Suprapubic skin (tissue), 4 donors: ENCODE data around the gene OLFM3. TPM values are rescaled to one million over a fixed set of nuclear protein-coding genes. Genes with fewer than 3 reads are reported as not detected.

Experiments
- DNase-seq, 2 donors: peaks; one replicate each; pipeline ENCODE4 v3.0.0-alpha.2; 2019; ENCODE audit warnings: low spot score in 2 of 2
- H3K27ac ChIP-seq: fragments of 200-600 bp; sonication (generic); one replicate; pipeline ENCODE4 v1.5.1; 2019
- H3K27me3 ChIP-seq: fragments of 200-600 bp; sonication (generic); one replicate; pipeline ENCODE4 v1.5.1; 2019
- H3K36me3 ChIP-seq: fragments of 200-600 bp; sonication (generic); one replicate; pipeline ENCODE4 v1.5.1; 2019
- H3K4me1 ChIP-seq: fragments of 200-600 bp; sonication (generic); one replicate; pipeline ENCODE4 v1.5.1; 2019
- H3K4me3 ChIP-seq: fragments of 200-600 bp; sonication (generic); one replicate; pipeline ENCODE4 v1.5.1; 2019; ENCODE audit warnings: mild to moderate bottlenecking
- H3K9me3 ChIP-seq: fragments of 200-600 bp; sonication (generic); one replicate; pipeline ENCODE4 v1.5.1; 2019
- EP300 ChIP-seq: sonication (generic); formaldehyde crosslinking; IDR thresholded peaks from one replicate; pipeline ENCODE4 v1.6.1; 2017; ENCODE audit warnings: antibody characterized with exemption
- POLR2A ChIP-seq, 2 donors: fragments of 450-650 bp; IDR thresholded peaks; one replicate each; pipeline ENCODE4 v1.6.1; 2017; ENCODE audit warnings: antibody characterized with exemption in 2 of 2, mild to moderate bottlenecking in 2 of 2, moderate library complexity in 2 of 2
- POLR2AphosphoS5 ChIP-seq, 3 donors: sonication (generic); formaldehyde crosslinking; IDR thresholded peaks; one replicate each; pipeline ENCODE4 v1.6.1; 2017; ENCODE audit warnings: antibody characterized with exemption in 3 of 3
- WGBS: methylation state at CpG from one replicate; pipeline ENCODE4 v1.1.5; 2018; 5-methylcytosine and 5-hydroxymethylcytosine counted together
- total RNA-seq, 4 donors: library from RNA; depleted of rRNA; stranded (reverse); fragments of >200 nt; gene quantifications; one replicate each; pipeline ENCODE4 v1.1.0, GENCODE V29; 2016
- TF ChIP-seq, protein P1 (sequence below), 2 donors: fragments of 200-600 bp in 1 of 2; fragments of 450-650 bp in 1 of 2; sonication (generic) in 1 of 2; IDR thresholded peaks; one replicate each; pipeline ENCODE4 v1.5.1; 2016 to 2019; ENCODE audit warnings: antibody characterized with exemption in 2 of 2, mild to moderate bottlenecking in 1 of 2, moderate library complexity in 1 of 2

Gene OLFM3
- total RNA-seq: not detected

DNA sequence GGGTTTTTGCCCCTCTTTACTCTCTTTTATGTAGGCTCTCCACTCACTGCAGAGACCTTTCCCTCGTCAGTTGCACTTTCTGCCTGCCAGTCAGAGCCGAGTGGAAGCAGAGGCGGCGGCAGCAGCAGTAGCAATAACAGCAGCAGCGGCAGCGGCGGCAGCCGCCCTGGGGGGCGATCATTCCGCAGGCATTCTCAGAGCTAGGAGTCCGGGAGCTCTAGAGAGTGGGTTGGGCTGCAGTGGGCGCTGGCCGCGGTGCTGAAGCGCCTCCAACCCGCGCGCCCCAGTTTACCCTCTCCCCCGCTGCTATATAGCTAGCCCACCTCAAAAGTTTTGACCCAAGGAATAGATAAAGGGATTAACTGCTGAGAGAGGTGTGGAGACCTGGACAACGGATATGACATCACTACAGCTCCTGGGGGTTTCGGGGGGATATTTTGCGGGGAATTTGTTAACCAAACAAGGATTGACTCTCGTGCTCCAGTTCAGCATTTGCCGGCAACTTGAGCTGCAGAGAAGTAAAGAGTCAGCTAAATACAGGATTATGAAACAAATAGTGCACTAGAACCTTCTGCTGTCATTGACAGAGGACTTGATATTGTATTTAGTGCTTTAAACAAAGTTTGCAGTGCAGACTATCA, at the start of gene OLFM3:
TSS of gene OLFM3 (minus strand) at position 102 of the 641 bp plus-strand sequence.
- Histone ChIP-seq H3K27me3 (peaks cover 12% of the 10 kb centered on the region), H3K4me3 (no peak within 1 kb of the TSS), H3K4me1 (peaks cover 5% of the 10 kb centered on the region), H3K9me3 (no peaks in the 10 kb centered on the region), H3K27ac (no peak within 1 kb of the TSS), H3K36me3 (no peaks in the 10 kb centered on the region)
- no peak for TF ChIP-seq EP300
- TF ChIP-seq, protein P1, sequence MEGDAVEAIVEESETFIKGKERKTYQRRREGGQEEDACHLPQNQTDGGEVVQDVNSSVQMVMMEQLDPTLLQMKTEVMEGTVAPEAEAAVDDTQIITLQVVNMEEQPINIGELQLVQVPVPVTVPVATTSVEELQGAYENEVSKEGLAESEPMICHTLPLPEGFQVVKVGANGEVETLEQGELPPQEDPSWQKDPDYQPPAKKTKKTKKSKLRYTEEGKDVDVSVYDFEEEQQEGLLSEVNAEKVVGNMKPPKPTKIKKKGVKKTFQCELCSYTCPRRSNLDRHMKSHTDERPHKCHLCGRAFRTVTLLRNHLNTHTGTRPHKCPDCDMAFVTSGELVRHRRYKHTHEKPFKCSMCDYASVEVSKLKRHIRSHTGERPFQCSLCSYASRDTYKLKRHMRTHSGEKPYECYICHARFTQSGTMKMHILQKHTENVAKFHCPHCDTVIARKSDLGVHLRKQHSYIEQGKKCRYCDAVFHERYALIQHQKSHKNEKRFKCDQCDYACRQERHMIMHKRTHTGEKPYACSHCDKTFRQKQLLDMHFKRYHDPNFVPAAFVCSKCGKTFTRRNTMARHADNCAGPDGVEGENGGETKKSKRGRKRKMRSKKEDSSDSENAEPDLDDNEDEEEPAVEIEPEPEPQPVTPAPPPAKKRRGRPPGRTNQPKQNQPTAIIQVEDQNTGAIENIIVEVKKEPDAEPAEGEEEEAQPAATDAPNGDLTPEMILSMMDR (IDR thresholded peaks at IDR 0.05): no peak
- TF ChIP-seq POLR2A (IDR thresholded peaks at IDR 0.05): no peak
- TF ChIP-seq POLR2AphosphoS5 (IDR thresholded peaks at IDR 0.05): no peak
- no peak for DNase-seq
- WGBS: 6% methylated on average over 24 of the region's 24 CpGs

DNA sequence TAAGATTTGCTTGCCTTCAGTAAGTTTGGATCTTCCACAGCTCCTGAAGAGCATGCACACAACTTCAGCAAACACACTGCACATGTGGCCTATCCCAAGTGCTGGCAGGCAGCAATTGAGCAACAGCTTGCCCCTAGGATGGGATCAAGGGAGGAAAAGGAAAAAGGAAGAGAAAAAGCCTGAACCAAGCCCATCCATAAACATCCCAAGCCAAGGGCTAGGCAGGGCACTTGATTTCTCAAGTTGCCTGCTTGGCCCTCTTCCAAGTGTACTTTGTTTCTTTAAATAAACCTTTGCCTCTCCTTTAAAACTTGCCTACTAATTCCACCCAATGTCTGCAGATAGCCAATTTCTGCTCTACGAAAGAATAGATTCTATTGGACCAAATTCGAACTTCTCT, 49.0 kb upstream of the OLFM3 start:
- TF ChIP-seq EP300: no peak
- TF ChIP-seq POLR2AphosphoS5 (IDR thresholded peaks at IDR 0.05): no peak
- TF ChIP-seq, protein P1 (IDR thresholded peaks at IDR 0.05): no peak
- Histone ChIP-seq H3K9me3 (peaks cover 7% of the 10 kb centered on the region), H3K36me3 (no peaks in the 10 kb centered on the region), H3K4me1 (no peaks in the 10 kb centered on the region), H3K27me3 (no peaks in the 10 kb centered on the region), H3K4me3 (no peak overlapping the region), H3K27ac (no peak overlapping the region)
- 84% methylated on average over 2 of the region's 2 CpGs for WGBS
- DNase-seq: no peak

DNA sequence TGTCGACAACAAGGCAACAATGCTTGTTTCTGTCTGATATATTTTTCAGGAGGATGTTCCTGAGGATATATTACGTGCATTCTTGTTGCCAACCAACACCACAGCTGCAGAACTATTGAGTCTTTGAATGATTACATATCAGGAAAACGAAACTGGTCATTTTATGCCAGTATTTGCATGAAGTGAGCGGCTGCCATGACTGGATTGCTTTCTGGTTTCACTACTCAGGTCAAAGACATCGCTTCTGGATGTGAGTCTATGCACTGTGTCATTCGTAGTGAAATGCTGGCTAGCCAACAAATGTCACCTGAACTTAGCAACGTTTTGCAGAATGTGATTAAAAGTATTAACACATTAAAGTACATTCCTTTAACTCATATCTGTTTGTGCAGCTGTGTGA, 35.8 kb upstream of the OLFM3 start:
- H3K36me3 ChIP-seq: no peaks in the 10 kb centered on the region
- H3K4me1 ChIP-seq: no peaks in the 10 kb centered on the region
- TF ChIP-seq POLR2AphosphoS5 (IDR thresholded peaks at IDR 0.05) (no peak), POLR2A (IDR thresholded peaks at IDR 0.05) (no peak), EP300 (no peak)
- TF ChIP-seq, protein P1 (IDR thresholded peaks at IDR 0.05): no peak
- H3K27me3 ChIP-seq: no peaks in the 10 kb centered on the region
- H3K9me3 ChIP-seq: no peaks in the 10 kb centered on the region
- H3K27ac ChIP-seq: no peak overlapping the region
- DNase-seq: no peak
- no peak overlapping the region for H3K4me3 ChIP-seq
- 70% methylated on average over 7 of the region's 7 CpGs for WGBS

DNA sequence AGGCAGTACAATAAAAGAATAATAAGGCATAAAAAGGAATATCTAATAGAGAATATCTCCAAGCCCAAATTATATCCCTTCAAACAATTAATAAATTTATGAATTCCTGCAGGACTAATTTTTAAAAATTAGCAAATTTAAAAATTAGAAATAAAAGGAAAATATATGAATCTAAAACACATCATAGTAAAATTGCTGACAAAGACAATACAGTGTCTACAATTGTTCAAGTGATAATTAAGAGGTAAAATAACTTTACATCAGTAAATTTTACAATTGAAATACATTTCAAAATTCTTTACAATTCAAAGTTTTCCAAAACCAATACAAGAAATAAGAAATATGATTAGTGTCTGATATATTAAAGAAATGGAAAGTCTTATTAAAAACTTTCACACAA, 22.8 kb upstream of the OLFM3 start:
- Histone ChIP-seq H3K27ac (no peak overlapping the region), H3K4me3 (no peak overlapping the region), H3K27me3 (no peaks in the 10 kb centered on the region), H3K9me3 (peaks cover 1% of the 10 kb centered on the region), H3K4me1 (no peaks in the 10 kb centered on the region), H3K36me3 (no peaks in the 10 kb centered on the region)
- TF ChIP-seq POLR2A (IDR thresholded peaks at IDR 0.05) (no peak), POLR2AphosphoS5 (IDR thresholded peaks at IDR 0.05) (no peak), EP300 (no peak)
- TF ChIP-seq, protein P1 (IDR thresholded peaks at IDR 0.05): no peak
- DNase-seq: no peak

DNA sequence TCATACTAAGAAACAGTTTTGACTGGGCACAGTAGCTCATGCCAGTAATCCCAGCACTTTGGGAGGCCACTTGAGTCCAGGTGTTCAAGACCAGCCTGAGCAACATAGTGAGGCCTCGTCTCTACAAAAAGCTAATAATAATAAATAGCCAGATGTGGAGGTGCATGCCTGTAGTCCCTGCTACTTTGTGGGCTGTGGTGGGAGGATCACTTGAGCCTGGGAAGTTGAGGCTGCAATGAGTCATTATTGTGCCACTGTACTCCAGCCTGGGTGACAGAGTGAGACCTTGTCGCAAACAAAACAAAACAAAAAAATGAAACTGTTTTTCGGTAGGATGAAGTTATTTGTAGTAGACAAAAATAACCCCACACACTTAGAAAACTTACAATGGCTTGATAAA, 19.0 kb upstream of the OLFM3 start:
- Histone ChIP-seq H3K36me3 (no peaks in the 10 kb centered on the region), H3K27me3 (no peaks in the 10 kb centered on the region), H3K27ac (no peak overlapping the region), H3K4me1 (no peaks in the 10 kb centered on the region), H3K4me3 (no peak overlapping the region), H3K9me3 (peaks cover 6% of the 10 kb centered on the region)
- DNase-seq: no peak
- WGBS: 88% methylated on average over 3 of the region's 3 CpGs
- no peak for TF ChIP-seq EP300

DNA sequence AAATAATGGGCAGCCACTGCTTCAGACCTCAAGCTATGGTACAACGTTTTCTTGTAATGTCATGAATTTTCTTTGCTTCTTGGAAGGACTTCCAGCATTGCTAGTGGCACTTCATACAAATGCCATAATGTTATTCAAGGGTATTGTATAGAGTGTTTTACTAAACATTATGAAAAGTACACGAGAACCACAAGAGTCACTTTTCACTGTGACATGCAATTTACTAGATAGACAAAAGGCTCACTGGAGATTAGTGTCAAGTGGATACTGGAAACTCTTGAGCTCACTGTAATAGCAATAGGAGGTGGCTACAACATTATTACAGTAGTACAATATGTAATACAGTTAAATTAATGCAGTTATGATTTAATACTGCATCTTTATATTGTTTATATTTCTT, 5.3 kb upstream of the OLFM3 start:
- 67% methylated on average over 2 of the region's 2 CpGs for WGBS
- Histone ChIP-seq H3K4me1 (peaks cover under 1% of the 10 kb centered on the region), H3K36me3 (no peaks in the 10 kb centered on the region), H3K4me3 (no peak overlapping the region), H3K27ac (no peak overlapping the region), H3K9me3 (no peaks in the 10 kb centered on the region), H3K27me3 (peaks cover 1% of the 10 kb centered on the region)
- DNase-seq: no peak
- TF ChIP-seq, protein P1 (IDR thresholded peaks at IDR 0.05): no peak
- TF ChIP-seq EP300: no peak
- no peak for TF ChIP-seq POLR2AphosphoS5 (IDR thresholded peaks at IDR 0.05)
- no peak for TF ChIP-seq POLR2A (IDR thresholded peaks at IDR 0.05)
